GM13977 (cell line): Measurements from ENCODE around the gene HDAC9.
A peak's percentile ranks its signal among the peaks of the same experiment; 100 is the strongest.

Experiments
- DNase-seq: peaks from one replicate; pipeline ENCODE4 v3.0.0; 2012; ENCODE audit warnings: low spot score
- CTCF ChIP-seq: IDR thresholded peaks from 2 replicates; pipeline ENCODE4 v1.5.1; 2012; ENCODE audit warnings: mild to moderate bottlenecking, control low read depth; ENCODE audit not compliant: insufficient read depth; ENCODE audit errors: extremely low read depth, missing control alignments
- in situ Hi-C: fragments of 300-500 bp; cut with MboI; formaldehyde crosslinking; loops from one replicate; pipeline ENCODE4 v1.12.0; 2022; ENCODE audit warnings: low sequenced_read_pairs, low pct_unique_long_range_greater_than_20kb, mixed read lengths, inconsistent platforms; ENCODE audit not compliant: unreplicated experiment

The HDAC9 gene

GRCh38 chr7:18579698-18580097, 84.1 kb downstream of the HDAC9 start:
- TF ChIP-seq CTCF: no peak
- in situ Hi-C loops: loop anchor here (25.0 kb wide), 1 partner anchor 217 kb away; no protein-coding TSS in a partner anchor
- no peak for DNase-seq

GRCh38 chr7:18580950-18581349, 85.4 kb downstream of the HDAC9 start:
- in situ Hi-C loops: loop anchor here (25.0 kb wide), 1 partner anchor 219 kb away; no protein-coding TSS in a partner anchor
- no peak for TF ChIP-seq CTCF
- DNase-seq: no peak

- no peak for DNase-seq
- no peak for TF ChIP-seq CTCF
- in situ Hi-C loops: loop anchor here (25.0 kb wide), 1 partner anchor 221 kb away; no protein-coding TSS in a partner anchor
Measured at GRCh38 chr7:18583305-18583704, 87.8 kb downstream of the HDAC9 start.

GRCh38 chr7:18590241-18590640, 94.7 kb downstream of the HDAC9 start:
- no peak for TF ChIP-seq CTCF
- in situ Hi-C loops: loop anchor here (25.0 kb wide), 1 partner anchor 228 kb away; no protein-coding TSS in a partner anchor
- DNase-seq: no peak

- in situ Hi-C loops: loop anchor here (25.0 kb wide), 1 partner anchor 229 kb away; no protein-coding TSS in a partner anchor
- peak; percentile 38 for TF ChIP-seq CTCF
- DNase-seq: no peak
Measured at GRCh38 chr7:18590744-18591340, 95.3 kb downstream of the HDAC9 start.

GRCh38 chr7:18593602-18594279, 98.2 kb downstream of the HDAC9 start:
- in situ Hi-C loops: loop anchor here (25.0 kb wide), 1 partner anchor 231 kb away; no protein-coding TSS in a partner anchor

More at GRCh38 chr7:18593602-18594279, 98.2 kb downstream of the HDAC9 start:
- DNase-seq: no peak
- TF ChIP-seq CTCF: no peak
